SJCRH30 (cell line): ENCODE measurements around the gene RHAG. TPM values are rescaled to one million over a fixed set of nuclear protein-coding genes. Genes with fewer than 3 reads are reported as not detected.

Experiments used
- DNase-seq, 2 experiments: peaks; one replicate each; pipeline ENCODE4 v3.0.0-alpha.2; 2015 to 2020
- H3K27ac ChIP-seq: fragments of 250-450 bp; sonication (Bioruptor Pico); 2 replicates; pipeline ENCODE4 v1.5.1; 2020; ENCODE audit warnings: mild to moderate bottlenecking, moderate library complexity
- H3K27me3 ChIP-seq: fragments of 250-450 bp; sonication (Bioruptor Pico); 2 replicates; pipeline ENCODE4 v1.5.1; 2020; ENCODE audit warnings: mild to moderate bottlenecking, moderate library complexity
- H3K36me3 ChIP-seq: fragments of 250-450 bp; sonication (Bioruptor Pico); 2 replicates; pipeline ENCODE4 v1.5.1; 2020; ENCODE audit warnings: mild to moderate bottlenecking, moderate library complexity
- H3K4me1 ChIP-seq: fragments of 250-450 bp; sonication (Bioruptor Pico); 2 replicates; pipeline ENCODE4 v1.5.1; 2020; ENCODE audit warnings: mild to moderate bottlenecking, moderate library complexity
- H3K4me3 ChIP-seq: fragments of 250-450 bp; sonication (Bioruptor Pico); 2 replicates; pipeline ENCODE4 v1.5.1; 2020; ENCODE audit warnings: mild to moderate bottlenecking, moderate library complexity
- H3K9me3 ChIP-seq: fragments of 250-450 bp; sonication (Bioruptor Pico); replicated peaks from 2 replicates; pipeline ENCODE4 v1.5.1; 2020; ENCODE audit warnings: mild to moderate bottlenecking, moderate library complexity
- total RNA-seq: library from RNA; depleted of rRNA; stranded (reverse); fragments of >200 nt; shearing (Covaris generic); gene quantifications from 2 replicates; pipeline ENCODE4 v1.2.3, GENCODE V29; 2014; rRNA removed

The RHAG gene
- total RNA-seq, 1 experiment from 2014 or later: not detected

DNA sequence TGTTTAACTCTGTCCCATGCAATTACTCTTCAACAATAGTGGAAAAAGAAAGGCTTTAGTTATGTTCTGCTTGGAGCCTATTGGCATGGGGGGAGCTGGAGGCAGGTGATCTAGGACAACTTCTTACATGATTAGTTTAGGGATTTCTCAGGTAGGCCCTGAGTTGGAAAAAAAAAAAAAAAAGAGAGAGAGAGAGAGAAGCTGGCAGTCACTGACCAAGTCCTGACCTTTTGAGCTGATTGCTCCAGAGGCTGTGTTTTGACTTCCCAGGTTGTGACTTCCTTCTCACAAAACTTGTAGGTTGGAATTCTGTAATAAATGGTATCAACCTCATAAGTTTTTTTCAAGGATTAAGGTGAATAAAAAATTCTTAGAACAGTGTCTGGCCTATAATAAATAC lies 78.4 kb downstream of the RHAG start:
- no peak overlapping the region for H3K4me3 ChIP-seq
- H3K4me1 ChIP-seq: no peaks in the 10 kb centered on the region
- H3K27me3 ChIP-seq: no peaks in the 10 kb centered on the region
- no peaks in the 10 kb centered on the region for H3K9me3 ChIP-seq
- H3K27ac ChIP-seq: no peak overlapping the region
- no peak for DNase-seq
- H3K36me3 ChIP-seq: no peaks in the 10 kb centered on the region

DNA sequence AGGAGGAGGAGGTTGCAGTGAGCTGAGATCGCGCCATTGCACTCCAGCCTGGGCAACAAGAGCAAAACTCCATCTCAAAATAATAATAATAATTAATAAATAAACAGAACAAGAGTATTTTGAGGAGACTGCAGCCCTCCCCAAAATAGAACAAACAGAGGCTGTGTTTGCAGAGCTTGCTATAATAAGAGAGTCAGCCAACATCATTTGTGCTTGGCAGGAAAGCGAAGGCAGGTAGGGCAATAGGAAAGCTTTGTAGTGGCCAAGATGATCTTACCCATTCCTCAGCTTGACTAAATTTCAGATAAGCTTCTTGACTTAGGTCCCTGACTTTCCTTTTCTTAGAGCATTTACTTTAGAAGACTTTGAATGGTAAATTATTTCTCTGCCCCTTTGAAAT lies 79.5 kb downstream of the RHAG start:
- Histone ChIP-seq H3K27me3 (no peaks in the 10 kb centered on the region), H3K36me3 (no peaks in the 10 kb centered on the region), H3K4me1 (no peaks in the 10 kb centered on the region), H3K4me3 (no peak overlapping the region), H3K27ac (no peak overlapping the region), H3K9me3 (no peaks in the 10 kb centered on the region)
- no peak for DNase-seq

- no peak overlapping the region for H3K27ac ChIP-seq
Measured at GRCh38 chr6:49556429-49556837, 80.2 kb downstream of the RHAG start.

GRCh38 chr6:49555951-49556350 lies 80.7 kb downstream of the RHAG start:
- H3K36me3 ChIP-seq: no peaks in the 10 kb centered on the region
- no peaks in the 10 kb centered on the region for H3K27me3 ChIP-seq
- DNase-seq: no peak
- no peaks in the 10 kb centered on the region for H3K9me3 ChIP-seq
- no peak overlapping the region for H3K4me3 ChIP-seq
- no peaks in the 10 kb centered on the region for H3K4me1 ChIP-seq
- H3K27ac ChIP-seq: no peak overlapping the region

More at GRCh38 chr6:49556429-49556837, 80.2 kb downstream of the RHAG start:
- Histone ChIP-seq H3K36me3 (no peaks in the 10 kb centered on the region), H3K4me1 (no peaks in the 10 kb centered on the region), H3K4me3 (no peak overlapping the region), H3K9me3 (no peaks in the 10 kb centered on the region), H3K27me3 (no peaks in the 10 kb centered on the region)
- DNase-seq: no peak

Other genes with a start within 250 kb of the RHAG start
- 12.2 and 14.6 TPM in 2 replicates for gene MMUT, start 173.6 kb downstream of the RHAG start, total RNA-seq
- 15.2 and 18.8 TPM in 2 replicates for gene CENPQ, start 173.5 kb downstream of the RHAG start, total RNA-seq
- not detected in 2 replicates for gene GLYATL3, start 136.9 kb downstream of the RHAG start, total RNA-seq
- not detected in 2 replicates for gene C6orf141, start 86.2 kb downstream of the RHAG start, total RNA-seq
- not detected in 2 replicates for gene CRISP2, start 76.7 kb upstream of the RHAG start, total RNA-seq
- not detected in 2 replicates for gene CRISP3, start 107.5 kb upstream of the RHAG start, total RNA-seq
- gene PGK2, start 150.4 kb upstream of the RHAG start, total RNA-seq: not detected in 2 replicates
- not detected in 2 replicates for gene CRISP1, start 229.7 kb upstream of the RHAG start, total RNA-seq